KBM-7 (cell line): ENCODE results near the gene USE1.
A peak's percentile ranks its signal among the peaks of the same experiment; 100 is the strongest.

Experiments
- DNase-seq: peaks from one replicate; pipeline ENCODE4 v3.0.0-alpha.2; 2015
- in situ Hi-C: fragments of 300-500 bp; cut with MboI; formaldehyde crosslinking; loops from 2 replicates; pipeline ENCODE4 v1.14.3; 2020; ENCODE audit warnings: low sequenced_read_pairs, low pct_unique_long_range_greater_than_20kb, mixed read lengths

Gene USE1

GRCh38 chr19:17248011-17248776 lies 33.0 kb downstream of the USE1 start:
- no peak for DNase-seq
- in situ Hi-C loops, result no loop called here

- in situ Hi-C loops, result no loop called here
Measured at GRCh38 chr19:17249887-17250548, 34.9 kb downstream of the USE1 start.

GRCh38 chr19:17254636-17255035 lies 39.5 kb downstream of the USE1 start:
- DNase-seq, result peak; percentile 66
- in situ Hi-C loops, result no loop called here

More at GRCh38 chr19:17249887-17250548, 34.9 kb downstream of the USE1 start:
- no peak for DNase-seq

GRCh38 chr19:17255150-17255621 lies 40.0 kb downstream of the USE1 start:
- in situ Hi-C loops, result no loop called here
- DNase-seq, result no peak

GRCh38 chr19:17256130-17256529 lies 41.0 kb downstream of the USE1 start:
- in situ Hi-C loops, result no loop called here
- DNase-seq, result no peak

GRCh38 chr19:17259118-17259780 lies 44.1 kb downstream of the USE1 start:
- DNase-seq, result no peak
- in situ Hi-C loops, result no loop called here

- no peak for DNase-seq
- in situ Hi-C loops, result no loop called here
Measured at GRCh38 chr19:17259934-17260333, 44.8 kb downstream of the USE1 start.

GRCh38 chr19:17260842-17261325 lies 45.7 kb downstream of the USE1 start:
- peak; percentile 94 for DNase-seq
- in situ Hi-C loops, result no loop called here

GRCh38 chr19:17262557-17262956 lies 47.4 kb downstream of the USE1 start:
- DNase-seq, result no peak
- in situ Hi-C loops, result no loop called here

- DNase-seq, result no peak
- in situ Hi-C loops, result no loop called here
Measured at GRCh38 chr19:17263712-17264640, 48.8 kb downstream of the USE1 start.

GRCh38 chr19:17264641-17264979 lies 49.5 kb downstream of the USE1 start, which contains the start of gene USHBP1:
Gene USHBP1 (minus strand): TSS chr19:17264745. CDS start chr19:17264299, 446 bp downstream.
- in situ Hi-C loops, result no loop called here
- DNase-seq, result no peak

GRCh38 chr19:17266026-17266425 lies 50.9 kb downstream of the USE1 start:
- no peak for DNase-seq
- in situ Hi-C loops, result no loop called here

GRCh38 chr19:17266589-17266974 lies 51.4 kb downstream of the USE1 start:
- in situ Hi-C loops, result no loop called here

GRCh38 chr19:17266975-17267788 lies 52.0 kb downstream of the USE1 start, which contains the start of gene BABAM1:
Gene BABAM1 (plus strand): TSS chr19:17267443. CDS start chr19:17268807, 1,364 bp downstream.
- DNase-seq, result peak; percentile 100
- in situ Hi-C loops, result no loop called here

More at GRCh38 chr19:17266589-17266974, 51.4 kb downstream of the USE1 start:
- DNase-seq, result no peak

GRCh38 chr19:17268754-17269153 lies 53.6 kb downstream of the USE1 start:
- in situ Hi-C loops, result no loop called here
- DNase-seq, result no peak
